ENCODE measurements around the gene GADD45B.

Gene GADD45B, protein sequence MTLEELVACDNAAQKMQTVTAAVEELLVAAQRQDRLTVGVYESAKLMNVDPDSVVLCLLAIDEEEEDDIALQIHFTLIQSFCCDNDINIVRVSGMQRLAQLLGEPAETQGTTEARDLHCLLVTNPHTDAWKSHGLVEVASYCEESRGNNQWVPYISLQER

DNA sequence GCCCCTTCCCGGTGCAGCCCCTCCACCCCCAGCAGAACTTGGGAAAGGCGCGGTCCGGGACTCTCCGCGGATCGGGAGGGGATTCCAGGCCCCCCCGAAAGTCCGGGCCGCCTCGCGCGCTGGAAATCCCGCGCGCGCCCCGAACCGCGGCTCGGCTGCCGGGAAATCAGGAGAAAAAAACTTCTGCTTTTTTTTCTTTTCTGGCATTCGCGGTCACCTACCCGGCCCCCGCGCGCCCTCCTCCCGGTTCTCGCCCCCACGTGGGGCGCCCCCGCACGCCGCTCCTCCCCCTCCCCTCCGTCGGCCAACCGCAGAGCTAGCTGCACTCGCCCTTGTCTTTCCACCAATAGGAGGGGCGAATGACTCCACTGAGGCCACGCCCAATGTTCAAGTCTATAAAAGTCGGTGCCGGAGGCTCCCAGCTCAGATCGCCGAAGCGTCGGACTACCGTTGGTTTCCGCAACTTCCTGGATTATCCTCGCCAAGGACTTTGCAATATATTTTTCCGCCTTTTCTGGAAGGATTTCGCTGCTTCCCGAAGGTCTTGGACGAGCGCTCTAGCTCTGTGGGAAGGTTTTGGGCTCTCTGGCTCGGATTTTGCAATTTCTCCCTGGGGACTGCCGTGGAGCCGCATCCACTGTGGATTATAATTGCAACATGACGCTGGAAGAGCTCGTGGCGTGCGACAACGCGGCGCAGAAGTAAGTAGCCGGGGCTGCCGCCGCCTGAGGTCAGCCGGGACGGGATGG lies at the start of gene GADD45B:
Gene GADD45B, plus strand, starts transcription at position 426 of the 749 bp plus-strand sequence. Its CDS starts 232 bp downstream, at position 658.
- DNase-seq, result peak; percentile 96

DNA sequence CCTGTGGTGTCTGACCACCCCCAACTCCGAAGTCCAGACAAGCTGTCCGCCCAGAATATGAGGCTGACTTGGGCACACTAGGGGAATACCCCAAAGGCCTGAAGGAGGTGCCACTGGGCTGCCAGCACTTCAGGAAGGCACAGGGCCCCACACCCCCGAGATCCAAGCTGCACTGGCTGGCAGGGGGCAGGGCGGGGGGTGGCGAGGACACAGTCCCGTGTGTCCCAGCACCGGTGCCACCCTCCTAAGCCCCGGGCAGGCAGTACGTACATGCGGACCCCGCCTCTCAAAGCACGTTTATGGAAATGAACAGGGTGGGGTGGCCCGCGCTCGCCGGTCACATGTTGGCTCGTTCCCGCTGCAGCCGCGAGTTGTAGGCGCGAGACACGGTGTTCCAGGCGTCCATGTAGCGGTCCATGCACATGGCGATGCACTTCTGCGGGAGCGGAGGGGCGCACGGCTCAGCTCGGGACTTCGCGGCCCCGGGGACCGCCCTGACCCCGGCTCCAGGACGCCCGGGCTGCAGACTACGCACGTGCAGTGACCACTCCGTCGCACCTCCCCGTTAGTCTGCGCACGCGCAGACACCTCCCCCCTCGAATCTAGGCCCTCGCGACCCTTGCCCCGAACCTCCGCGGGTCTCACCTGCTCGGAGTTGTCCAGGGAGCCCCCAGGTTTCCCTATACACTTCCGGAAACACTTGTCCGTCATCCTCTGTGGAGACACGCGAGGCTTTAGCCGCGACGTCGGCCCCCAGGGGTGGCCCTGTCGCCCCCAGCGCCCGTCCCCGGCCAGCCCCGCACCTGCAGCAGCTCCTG lies 49.1 kb upstream of the GADD45B start:
- no peak for DNase-seq

DNA sequence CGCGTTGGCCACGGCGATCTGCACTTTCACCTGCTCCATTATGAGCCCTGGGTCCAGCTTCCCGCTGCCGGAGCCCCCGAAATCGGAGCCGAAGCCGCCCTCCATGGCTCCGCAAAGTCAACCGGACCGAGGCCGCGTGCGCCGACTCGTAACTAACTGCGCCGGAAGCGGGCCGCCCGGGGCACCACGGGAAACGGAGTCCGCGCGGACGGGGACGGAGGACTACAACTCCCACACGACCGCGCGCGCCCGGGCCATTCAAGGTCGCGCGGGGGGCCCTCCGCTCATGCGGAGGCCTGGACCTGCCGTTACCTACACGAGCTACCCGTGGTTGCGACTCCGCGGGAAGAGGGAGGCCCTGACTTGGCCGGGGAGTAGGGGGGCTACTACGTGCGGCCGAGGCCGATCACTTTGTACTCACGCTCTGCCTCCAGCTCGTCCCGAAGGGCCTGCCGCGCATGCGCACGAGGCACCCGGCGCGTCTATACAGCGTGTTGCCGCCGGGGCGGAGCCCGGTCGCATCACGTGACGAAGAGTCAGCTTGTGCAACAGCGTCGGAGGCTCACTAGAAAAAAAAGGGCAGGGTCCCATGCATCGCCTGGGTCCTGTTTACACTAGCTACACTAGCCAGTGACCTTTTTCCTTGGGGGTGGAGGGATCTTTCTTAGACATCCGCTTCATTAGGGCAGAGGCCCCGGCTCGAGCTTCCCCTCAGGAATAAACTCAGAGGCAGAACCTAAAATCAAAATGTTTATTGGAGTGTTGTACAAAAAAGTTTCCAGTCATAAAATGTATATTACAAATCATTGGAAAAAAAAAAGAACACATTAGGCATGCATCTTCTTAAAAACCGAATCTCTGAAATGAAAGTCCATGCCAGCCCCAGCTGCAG lies 48.3 kb upstream of the GADD45B start, which contains the start of gene TIMM13:
Gene TIMM13, minus strand, starts transcription at position 158 of the 892 bp plus-strand sequence. Its CDS starts 53 bp downstream, at position 105.
- DNase-seq, result peak; percentile 97

DNA sequence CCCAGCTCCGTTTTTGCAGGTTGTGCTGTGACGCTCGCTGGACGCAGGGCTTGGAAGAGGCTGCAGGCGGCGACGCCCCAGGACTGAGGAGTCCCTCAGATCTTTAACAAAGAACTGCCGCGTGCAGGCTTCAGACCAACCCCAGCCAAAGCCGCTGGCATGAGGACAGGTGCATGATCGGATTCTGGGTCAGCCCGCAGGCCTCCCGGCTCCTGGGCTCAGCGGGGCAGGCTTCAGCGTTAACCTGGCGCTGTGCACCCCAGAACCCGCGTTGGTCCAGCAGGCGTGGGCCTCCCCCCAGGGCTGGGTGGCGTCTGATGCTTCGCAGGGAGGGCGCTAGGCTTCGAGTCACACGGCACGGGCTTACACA lies 47.6 kb upstream of the GADD45B start:
- DNase-seq, result peak; percentile 41

DNA sequence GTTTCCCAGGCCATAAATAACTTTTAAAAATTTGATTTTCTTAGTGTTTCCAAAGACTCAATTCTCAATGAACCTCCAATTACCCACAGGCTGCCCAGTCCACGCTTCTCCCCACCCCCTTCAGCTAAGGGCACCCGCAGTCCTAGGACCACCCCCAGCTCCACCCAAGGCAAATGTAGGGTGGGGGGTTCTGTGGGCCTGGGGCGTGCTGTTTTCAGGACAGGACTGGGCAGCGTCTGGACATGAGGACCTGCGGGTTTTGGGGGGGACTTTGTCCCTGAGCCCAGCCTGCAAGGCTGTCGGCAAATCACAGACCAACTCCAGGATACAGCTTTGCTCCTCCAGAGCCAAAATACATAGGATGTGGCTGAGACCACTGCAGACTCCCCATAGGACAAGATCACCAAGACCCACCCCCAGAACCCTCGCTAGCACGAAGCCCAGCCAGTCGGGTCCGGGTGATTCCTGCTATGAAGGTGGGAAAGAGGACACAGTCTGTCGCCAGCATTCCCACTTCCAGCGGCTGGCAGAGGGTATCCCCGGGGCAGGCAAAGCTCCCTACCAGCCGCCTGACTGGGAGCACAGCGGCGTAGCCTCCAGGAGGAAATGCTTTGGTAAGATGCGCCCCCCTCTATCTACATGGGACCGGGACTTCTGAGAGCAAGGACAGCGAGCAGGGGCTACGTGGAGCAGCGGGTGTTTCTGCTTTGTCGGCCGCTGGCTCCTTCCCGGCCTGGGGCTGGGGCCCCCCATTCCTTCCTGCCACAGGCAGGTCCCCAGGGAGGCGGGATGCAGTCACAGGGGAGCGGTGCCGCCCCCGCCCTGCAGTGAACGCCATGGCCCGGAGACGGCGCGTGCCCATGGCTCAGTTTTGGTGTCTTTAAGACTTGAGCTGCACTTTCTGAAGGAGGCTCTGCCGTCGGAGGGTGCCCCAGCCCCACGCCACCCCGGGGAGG lies 46.9 kb upstream of the GADD45B start:
- DNase-seq, result peak; percentile 53

DNA sequence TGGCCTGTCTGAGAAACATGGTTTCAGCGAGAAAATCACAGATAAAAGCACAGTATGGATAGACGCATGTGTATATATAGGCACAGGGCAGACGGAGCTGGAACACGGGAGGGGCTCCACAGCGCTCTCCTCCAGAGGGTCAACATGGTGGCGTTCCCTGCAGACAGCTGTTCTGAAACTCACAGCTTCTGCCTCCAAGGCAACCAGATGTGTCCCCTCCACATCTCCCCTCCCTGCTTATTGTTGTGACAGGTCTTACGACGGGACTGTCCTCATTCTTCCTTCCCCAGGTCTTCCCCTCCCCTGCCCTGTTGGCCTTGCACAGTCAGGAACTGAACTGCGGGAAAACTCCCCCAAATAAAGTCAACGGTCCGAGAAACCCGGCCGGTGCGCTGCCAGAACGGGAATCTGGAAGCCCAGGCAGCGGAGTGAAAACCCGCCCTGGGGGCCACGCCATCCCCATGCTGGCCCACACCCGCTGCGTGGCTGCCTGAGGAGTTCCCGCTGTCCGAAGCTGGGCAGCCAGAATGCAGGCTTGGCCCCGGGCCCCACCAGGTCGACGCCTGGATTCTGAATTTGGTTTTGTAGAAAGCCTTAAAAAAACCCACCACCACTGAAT lies 45.9 kb upstream of the GADD45B start:
- no peak for DNase-seq

DNA sequence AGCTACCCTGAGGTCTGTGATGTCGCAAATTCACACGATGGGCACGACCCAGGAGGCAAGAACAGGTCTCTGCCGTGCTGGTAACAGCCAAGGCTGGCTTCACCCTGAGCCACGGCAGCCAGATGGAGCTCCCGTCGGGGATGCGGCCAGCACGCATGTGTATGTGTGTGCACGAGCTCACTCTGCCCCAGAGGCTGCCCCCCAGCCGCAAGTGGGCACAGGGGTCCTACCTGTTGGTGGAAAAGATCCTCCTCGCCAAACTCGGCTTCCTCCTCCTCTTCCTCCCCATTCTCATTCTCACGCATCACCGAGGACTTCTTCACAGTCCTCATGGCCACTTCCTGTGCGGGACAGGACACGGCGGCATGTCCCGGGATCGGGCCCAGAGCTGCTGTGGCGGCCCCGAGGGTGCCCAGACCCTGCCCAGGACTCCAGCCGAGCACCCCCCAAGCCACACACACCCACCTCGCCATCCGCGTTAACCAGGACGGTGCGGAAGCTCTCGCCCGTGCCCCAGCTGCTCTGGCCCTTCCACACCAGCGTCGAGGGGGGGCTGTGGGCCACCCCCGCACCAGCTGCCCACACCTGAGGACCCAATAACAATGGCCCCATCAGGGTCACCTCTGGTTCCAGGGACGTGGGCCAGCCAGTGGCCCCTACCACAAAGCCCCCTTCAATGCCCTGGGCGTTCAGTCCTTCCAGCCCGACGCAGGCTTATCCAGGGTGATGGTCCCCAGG lies 44.4 kb upstream of the GADD45B start:
- no peak for DNase-seq

DNA sequence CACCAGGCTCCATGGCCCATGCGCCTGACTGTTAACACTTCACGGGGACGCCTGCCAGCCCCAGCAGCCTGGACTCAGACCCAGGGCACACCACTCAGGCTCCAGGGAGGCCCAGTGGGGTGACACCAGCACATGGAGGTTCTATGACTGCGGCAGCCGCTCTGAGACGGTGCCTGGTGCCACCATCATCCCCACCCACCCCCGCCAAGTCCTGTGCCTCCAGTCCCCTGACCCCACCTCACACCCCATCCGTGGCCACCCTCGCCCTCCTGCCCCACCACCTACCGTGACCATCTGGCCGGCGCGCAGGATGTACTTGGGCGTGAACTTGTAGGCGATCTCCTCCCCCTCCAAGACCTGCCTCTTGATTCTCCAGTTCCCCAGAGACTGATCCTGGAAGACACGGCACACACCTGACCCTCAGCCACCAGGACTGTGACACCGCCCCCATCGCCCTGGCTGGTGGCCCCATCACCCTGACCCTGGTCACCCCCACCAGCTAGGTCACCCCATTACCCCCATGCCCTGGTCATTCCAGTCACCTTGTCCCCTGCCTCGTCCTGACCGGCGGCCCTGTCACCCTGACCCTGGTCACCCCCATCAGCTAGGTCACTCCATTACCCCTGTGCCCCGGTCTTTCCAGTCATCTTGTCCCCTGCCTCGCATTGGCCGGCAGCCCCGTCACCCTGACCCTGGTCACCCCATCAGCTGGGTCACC lies 43.6 kb upstream of the GADD45B start:
- no peak for DNase-seq

DNA sequence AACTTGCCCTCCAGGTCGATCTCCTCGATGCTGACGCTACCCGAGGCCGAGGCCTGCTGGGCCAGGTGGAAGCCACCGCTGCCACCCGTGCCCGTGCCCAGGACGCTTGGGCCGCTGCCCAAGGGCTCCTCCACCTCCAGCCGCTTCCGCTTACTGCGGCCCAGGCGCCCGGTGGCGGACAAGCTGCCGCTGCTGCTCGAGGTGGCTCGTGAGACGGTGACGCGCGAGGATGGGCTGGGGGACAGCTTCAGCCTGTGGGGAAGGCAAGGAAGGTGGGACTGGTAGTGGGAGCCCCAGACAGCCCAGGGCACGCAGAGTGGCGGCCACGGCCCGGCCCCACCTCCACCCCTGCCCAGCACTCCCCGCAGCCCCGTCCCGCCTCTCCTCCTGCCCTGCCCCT lies 42.1 kb upstream of the GADD45B start:
- no peak for DNase-seq

DNA sequence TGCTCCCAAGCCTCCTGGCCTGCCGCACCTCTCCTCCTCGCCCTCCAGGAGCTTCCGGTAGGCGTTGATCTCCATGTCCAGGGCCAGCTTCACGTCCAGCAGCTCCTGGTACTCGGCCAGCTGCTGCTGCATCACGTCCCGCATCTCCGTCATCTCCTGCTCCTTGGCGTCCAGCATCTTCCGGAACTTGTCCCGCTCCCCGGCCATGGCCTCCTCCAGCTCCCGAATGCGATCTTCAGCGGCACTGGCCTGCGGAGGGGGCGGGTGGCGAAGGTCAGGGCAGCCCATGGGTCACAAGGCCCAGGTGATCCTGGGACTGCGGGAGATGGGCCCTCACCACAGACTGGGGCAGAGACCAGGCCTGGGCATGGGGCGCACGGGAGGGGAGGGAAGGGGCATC lies 41.7 kb upstream of the GADD45B start:
- DNase-seq, result no peak

DNA sequence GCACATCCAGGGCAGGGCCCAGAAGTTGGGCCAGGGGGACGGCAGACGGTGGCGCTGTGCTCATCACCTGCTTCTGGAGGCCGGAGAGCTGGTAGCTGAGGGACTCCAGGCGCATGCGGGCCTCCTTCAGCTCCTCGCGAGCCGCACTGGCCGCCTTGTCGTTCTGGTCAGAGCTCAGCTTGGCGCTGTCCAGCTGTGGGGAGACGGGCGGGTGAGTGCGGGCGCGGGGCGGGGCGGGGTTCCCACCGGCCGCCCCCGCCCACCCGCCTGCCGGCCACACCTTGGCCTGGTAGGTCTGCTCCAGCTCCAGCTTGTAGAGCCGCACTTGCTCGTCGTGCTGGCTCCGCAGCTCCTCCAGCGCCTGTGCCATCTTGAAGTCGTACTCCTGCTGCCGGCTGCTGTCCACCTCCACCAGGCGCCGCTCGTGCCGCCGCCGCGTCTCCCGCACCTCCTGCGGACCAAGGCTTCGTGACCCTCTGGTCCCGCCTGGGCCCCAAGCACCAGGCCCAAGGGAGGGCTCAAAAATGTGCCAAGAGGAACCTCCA lies 41.1 kb upstream of the GADD45B start:
- no peak for DNase-seq

DNA sequence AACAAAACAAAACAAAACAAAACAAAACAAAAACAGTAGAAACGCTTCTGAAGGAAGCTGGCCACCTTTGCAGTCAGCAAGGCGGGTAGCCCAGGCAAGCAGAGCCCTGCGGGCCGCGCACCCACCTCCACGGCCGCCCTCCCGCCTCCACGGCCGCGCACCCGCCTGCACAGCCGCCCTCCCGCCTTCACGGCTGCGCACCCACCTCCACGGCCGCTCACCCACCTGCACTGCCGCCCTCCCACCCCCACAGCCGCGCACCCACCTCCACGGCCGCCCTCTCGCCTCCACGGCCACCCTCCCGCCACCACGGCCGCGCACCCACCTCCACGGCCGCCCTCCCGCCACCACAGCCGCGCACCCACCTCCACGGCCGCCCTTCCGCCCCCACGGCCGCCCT lies 39.5 kb upstream of the GADD45B start:
- no peak for DNase-seq

DNA sequence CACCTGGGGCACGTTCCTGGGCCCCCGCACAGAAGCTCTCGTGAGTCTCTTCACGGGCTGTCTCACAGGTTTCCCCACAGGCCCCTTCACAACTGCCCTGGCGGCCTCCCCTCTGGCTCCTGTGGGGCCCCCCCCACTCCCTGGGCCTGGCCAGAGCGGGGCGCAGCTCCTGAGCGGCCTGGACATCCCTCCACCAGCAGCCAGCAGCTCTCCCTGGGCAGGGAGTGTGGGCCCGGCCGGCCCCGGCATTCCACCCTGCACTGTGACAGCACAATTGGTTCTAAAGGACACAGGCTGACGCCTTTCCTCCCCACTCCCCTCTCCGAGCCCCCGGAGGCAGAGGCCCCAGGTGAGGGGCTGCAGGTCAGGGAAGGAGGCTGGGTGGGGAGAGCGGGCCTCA lies 39.0 kb upstream of the GADD45B start:
- DNase-seq, result no peak

DNA sequence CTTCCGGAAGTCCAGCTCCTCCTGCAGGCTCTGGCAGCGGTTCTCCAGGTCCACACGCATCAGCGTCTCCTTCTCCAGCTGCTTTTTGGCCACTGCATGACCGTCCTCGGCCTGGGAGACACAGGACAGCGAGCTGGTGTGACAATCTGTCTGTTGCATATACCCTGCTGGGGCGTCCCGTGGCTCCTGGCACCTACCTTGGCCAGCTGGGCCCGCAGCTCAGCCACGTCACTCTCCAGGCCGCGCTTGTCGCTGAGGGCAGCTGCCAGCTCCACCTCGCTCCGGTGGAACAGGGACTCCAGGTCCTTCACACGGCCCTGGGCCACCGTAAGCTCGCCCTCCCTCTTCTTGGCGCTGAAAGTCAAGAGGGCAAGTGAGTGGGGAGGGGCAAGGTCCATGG lies 37.7 kb upstream of the GADD45B start:
- DNase-seq, result no peak

DNA sequence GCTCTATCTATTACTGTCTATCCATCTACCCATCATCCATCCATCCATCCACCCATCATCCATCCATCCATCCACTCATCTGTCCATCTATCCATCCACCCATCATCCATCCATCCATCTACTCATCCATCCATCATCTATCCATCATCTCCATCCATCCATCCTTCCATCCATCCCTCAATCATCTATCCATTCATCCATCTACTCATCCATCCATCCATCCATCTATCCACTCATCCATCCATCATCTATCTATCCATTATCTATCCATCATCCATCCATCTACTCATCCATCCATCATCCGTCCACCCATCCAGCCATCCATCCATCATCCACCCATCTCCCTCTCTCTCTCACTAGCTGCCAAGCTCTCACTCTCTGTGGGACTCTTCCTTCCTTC lies 35.4 kb upstream of the GADD45B start:
- DNase-seq, result no peak

DNA sequence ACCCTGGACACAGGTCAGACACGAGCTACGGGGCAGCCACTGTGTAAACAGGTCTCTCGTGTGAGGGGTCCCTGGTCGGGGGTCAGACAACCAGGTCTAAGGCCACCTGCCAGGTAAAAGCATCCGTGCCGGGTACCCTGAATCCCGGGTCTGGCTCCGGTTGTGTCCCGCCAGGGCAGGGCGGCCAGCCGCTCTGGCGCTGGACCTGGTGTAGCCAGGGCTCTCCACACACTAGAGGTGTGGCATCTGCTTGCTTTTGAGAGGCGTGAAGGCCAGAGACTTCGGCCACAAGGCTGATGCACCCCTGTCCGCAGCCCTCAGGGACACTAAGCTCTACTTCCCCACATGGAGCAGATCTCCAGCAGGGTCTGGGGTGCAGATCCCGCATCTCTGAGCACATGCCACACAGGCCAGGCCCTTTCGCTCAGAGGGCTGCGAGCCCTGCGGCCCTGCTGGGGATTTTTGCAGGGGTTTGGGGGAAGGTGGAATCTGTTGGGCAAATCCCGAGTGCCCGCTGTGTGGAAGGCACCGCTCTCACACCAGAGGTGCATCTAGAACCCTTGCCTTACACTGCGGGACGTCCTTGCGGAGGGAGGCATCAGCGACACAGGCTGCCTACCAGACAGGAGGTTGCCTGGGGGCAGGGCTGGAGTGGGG lies 34.7 kb upstream of the GADD45B start:
- DNase-seq, result no peak

DNA sequence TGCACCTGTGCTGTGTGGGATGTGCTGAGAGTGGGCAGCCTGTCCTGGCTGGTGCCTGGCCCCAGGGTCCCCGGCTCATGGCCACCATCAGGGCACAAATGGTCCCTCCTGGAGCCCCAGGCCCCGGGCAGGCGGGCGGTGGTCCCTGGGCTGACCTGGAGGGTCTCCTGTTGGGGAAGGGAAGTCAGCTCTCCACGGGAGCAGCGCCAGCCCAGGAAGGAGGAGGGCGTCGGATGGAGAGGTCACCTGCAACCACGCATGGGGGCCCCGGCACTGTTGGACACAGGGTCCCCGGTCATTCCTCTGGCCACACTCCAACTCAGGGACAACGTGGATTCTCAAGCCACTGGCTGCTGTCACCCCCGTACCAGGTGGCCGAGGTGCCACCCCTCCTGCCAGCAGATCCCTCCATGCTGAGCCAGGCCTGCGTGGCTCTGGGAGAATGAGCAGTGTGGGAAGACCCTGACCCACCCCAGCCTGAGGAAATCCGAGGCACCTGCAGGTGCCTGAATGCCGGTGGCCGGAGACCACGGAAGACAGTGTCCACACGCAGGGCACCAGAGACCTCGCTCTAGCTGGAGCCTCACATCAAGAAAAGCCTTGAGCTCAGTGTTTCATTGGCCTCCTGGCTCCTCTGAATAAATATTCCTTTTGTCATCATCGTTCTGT lies 32.7 kb upstream of the GADD45B start:
- DNase-seq, result no peak

DNA sequence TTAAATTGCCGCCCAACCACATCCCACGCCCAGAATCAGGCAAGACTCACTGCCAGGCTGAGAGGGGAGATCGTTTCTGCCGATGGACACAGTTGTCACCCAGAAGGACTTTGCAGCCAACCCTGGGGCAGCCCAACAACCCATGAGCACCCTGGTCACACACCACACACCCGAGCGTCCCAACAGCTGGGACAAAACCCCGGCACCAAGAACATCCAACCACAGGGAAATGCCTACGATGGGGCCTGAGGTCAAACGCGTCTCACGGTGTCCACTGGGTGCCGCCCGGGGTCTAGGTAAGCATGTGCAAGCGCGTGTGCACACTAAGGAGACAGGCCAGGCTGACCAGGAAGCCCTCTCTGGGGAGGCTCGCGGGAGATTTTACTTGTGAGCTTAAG lies 32.1 kb upstream of the GADD45B start:
- DNase-seq, result no peak

Data from NCI-H1105 (cell line).